ENCODE data around the gene EXTL2.
"Not testable (repeated sequence)": the region's sequence is repeated elsewhere in the genome, so short reads cannot be mapped to it uniquely, and the experiment has no call there.

DNA sequence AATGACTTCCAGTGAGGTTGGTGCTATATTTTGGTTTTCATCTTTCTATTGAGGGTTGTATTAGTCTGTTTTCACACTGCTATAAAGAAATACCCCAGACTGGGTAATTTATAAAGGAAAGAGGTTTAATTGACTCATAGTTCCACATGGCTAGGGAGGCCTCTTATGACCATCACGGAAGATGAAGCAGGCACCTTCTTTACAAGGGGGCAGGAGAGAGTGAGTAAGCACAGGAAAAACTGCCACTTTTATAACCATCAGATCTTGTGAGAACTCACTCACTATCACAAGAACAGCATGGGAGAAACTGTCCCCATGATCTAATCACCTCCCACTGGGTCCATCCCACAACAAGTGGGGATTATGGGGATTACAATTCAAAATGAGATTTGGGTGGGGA is 5.6 kb downstream of the EXTL2 start:
- TF ChIP-seq POLR2AphosphoS5 (IDR thresholded peaks at IDR 0.05; ENCODE audit: borderline replicate concordance, low read depth, low read length); EZH2 (IDR thresholded peaks at IDR 0.05): not testable (repeated sequence)
